CD14-positive monocyte (primary cell): ENCODE data around the gene MGAT4A. TPM values are rescaled to one million over a fixed set of nuclear protein-coding genes. Genes with fewer than 3 reads are reported as not detected.

Experiments used
- DNase-seq, 3 donors: peaks; one replicate each; pipeline ENCODE4 v3.0.0-alpha.2; 2011 to 2022
- H2AFZ ChIP-seq: 2 replicates; pipeline ENCODE4 v1.6.0; 2012; ENCODE audit warnings: mild to moderate bottlenecking, low read depth, low read length, inconsistent platforms; ENCODE audit not compliant: insufficient read depth, poor library complexity, severe bottlenecking
- H3K27ac ChIP-seq, 2 donors: 1 replicate in 1 of 2; 2 replicates in 1 of 2; pipeline ENCODE4 v1.5.1; 2012 to 2013; ENCODE audit warnings: low read length in 2 of 2, control low read depth in 1 of 2, inconsistent platforms in 1 of 2, low read depth in 1 of 2, mild to moderate bottlenecking in 1 of 2
- H3K27me3 ChIP-seq, 2 donors: one replicate each; pipeline versions ENCODE4 v1.6.0 to v1.6.1; 2011 to 2013; ENCODE audit warnings: low read length in 2 of 2; ENCODE audit not compliant: control insufficient read depth in 2 of 2, insufficient read depth in 2 of 2
- H3K36me3 ChIP-seq, 2 donors: replicated peaks in 1 of 2; 1 replicate in 1 of 2; 2 replicates in 1 of 2; pipeline versions ENCODE4 v1.5.1 to v1.6.1; 2012 to 2013; ENCODE audit warnings: low read length in 2 of 2, control low read depth in 1 of 2, inconsistent platforms in 1 of 2, mild to moderate bottlenecking in 1 of 2; ENCODE audit not compliant: insufficient read depth in 2 of 2, control insufficient read depth in 1 of 2
- H3K4me1 ChIP-seq, 2 donors: 1 replicate in 1 of 2; 2 replicates in 1 of 2; pipeline versions ENCODE4 v1.5.1 to v1.6.1; 2012 to 2013; ENCODE audit warnings: low read length in 2 of 2, control low read depth in 1 of 2, inconsistent platforms in 1 of 2, mild to moderate bottlenecking in 1 of 2, moderate library complexity in 1 of 2; ENCODE audit not compliant: insufficient read depth in 2 of 2, control insufficient read depth in 1 of 2
- H3K4me2 ChIP-seq: replicated peaks from 2 replicates; pipeline ENCODE3; 2012; ENCODE audit warnings: low read length, moderate library complexity, mild to moderate bottlenecking; ENCODE audit not compliant: poor library complexity, severe bottlenecking; ENCODE audit errors: extremely low read depth
- H3K4me3 ChIP-seq, 3 experiments: fragments of 200-600 bp in 1 of 3; sonication (generic) in 1 of 3; replicated peaks in 1 of 3; 1 replicate in 2 of 3; 2 replicates in 1 of 3; pipeline ENCODE4 v1.5.1; 2011 to 2013; ENCODE audit warnings: low read length in 3 of 3, mild to moderate bottlenecking in 3 of 3, control low read depth in 2 of 3, low read depth in 2 of 3, inconsistent platforms in 1 of 3, moderate library complexity in 1 of 3
- H3K79me2 ChIP-seq: 2 replicates; pipeline ENCODE4 v1.6.0; 2012; ENCODE audit warnings: mild to moderate bottlenecking, control low read depth, inconsistent platforms, low read length, moderate library complexity; ENCODE audit not compliant: insufficient read depth
- H3K9ac ChIP-seq: 2 replicates; pipeline ENCODE4 v1.6.0; 2017; ENCODE audit warnings: low read length, mild to moderate bottlenecking; ENCODE audit not compliant: insufficient read depth, poor library complexity, severe bottlenecking
- H3K9me3 ChIP-seq, 2 donors: replicated peaks in 1 of 2; 1 replicate in 1 of 2; 2 replicates in 1 of 2; pipeline versions ENCODE4 v1.5.1 to v1.6.1; 2012 to 2013; ENCODE audit warnings: low read length in 2 of 2, control low read depth in 1 of 2; ENCODE audit not compliant: control insufficient read depth in 1 of 2, insufficient read depth in 1 of 2
- H4K20me1 ChIP-seq: 2 replicates; pipeline ENCODE4 v1.6.0; 2012; ENCODE audit warnings: mild to moderate bottlenecking, low read length, control low read depth, moderate library complexity; ENCODE audit not compliant: insufficient read depth
- H3K27ac Mint-ChIP-seq, 7 donors: one replicate each; pipeline ENCODE4 v1.8.0; 2020; ENCODE audit warnings: mild to moderate bottlenecking in 7 of 7, mixed read lengths in 7 of 7, moderate library complexity in 6 of 7, inconsistent platforms in 2 of 7
- H3K27me3 Mint-ChIP-seq, 3 donors: one replicate each; pipeline ENCODE4 v1.8.0; 2021 to 2022; ENCODE audit warnings: low read depth in 3 of 3, mild to moderate bottlenecking in 3 of 3, mixed read lengths in 3 of 3, moderate library complexity in 3 of 3, inconsistent platforms in 1 of 3
- H3K36me3 Mint-ChIP-seq, 2 donors: one replicate each; pipeline ENCODE4 v1.8.0; 2020; ENCODE audit warnings: mixed read lengths in 2 of 2, inconsistent platforms in 1 of 2, mild to moderate bottlenecking in 1 of 2
- H3K4me1 Mint-ChIP-seq: one replicate; pipeline ENCODE4 v1.8.0; 2020; ENCODE audit warnings: mild to moderate bottlenecking, mixed read lengths
- H3K4me3 Mint-ChIP-seq, 2 donors: one replicate each; pipeline ENCODE4 v1.8.0; 2020; ENCODE audit warnings: mild to moderate bottlenecking in 2 of 2, mixed read lengths in 2 of 2, moderate library complexity in 1 of 2
- H3K9me3 Mint-ChIP-seq, 7 donors: one replicate each; pipeline ENCODE4 v1.8.0; 2020 to 2022; ENCODE audit warnings: mixed read lengths in 7 of 7, mild to moderate bottlenecking in 6 of 7, moderate library complexity in 6 of 7, inconsistent platforms in 2 of 7
- WGBS: methylation state at CpG from one replicate; pipeline ENCODE4 v1.1.5; 2013; ENCODE audit warnings: missing lambda C conversion rate; ENCODE audit not compliant: insufficient coverage; 5-methylcytosine and 5-hydroxymethylcytosine counted together
- intact Hi-C, 2 donors: fragments of 100-400 bp; cut with micrococcal nuclease; formaldehyde crosslinking; loops; one replicate each; pipeline versions ENCODE4 v1.15.0 to v1.15.1; 2023
- polyA plus RNA-seq, 3 donors: library from polyadenylated mRNA; depleted of rRNA in 1 of 3; unstranded in 2 of 3; stranded (reverse) in 1 of 3; fragments of 300-500 nt in 2 of 3; fragments of >200 nt in 1 of 3; fragmentation: Illumina TruSeq in 2 of 3; gene quantifications; 1 replicate in 2 of 3; 2 replicates in 1 of 3; pipeline ENCODE4 v1.2.3, GENCODE V29; 2012 to 2021
- TF ChIP-seq, protein P1 (sequence below): fragments of 200-600 bp; IDR thresholded peaks from one replicate; pipeline ENCODE4 v1.8.0; 2022; ENCODE audit warnings: antibody characterized with exemption, mild to moderate bottlenecking

MGAT4A gene
- polyA plus RNA-seq, 3 donors = 24.3 to 35.9 (median 35.1) TPM

DNA sequence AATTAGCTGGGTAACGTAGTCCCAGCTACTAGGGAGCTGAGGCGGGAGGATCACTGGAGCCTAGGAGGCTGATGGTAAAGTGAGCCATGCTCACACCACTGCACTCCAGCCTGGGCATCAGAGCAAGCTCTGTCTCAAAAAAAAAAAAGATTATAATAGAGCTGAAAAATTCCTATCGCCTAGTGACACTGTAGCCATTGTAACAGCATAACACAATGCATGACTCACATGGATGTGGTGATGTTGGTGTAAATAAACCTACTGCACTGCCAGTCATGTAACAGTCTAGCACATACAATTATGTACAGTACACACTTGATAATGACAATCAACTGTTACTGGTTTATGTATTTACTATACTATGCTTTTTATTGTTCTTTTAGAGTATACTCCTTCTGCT lies 39.6 kb downstream of the MGAT4A start:
- H3K9me3 ChIP-seq = no peaks in the 10 kb centered on the region
- no peak overlapping the region for H3K27ac ChIP-seq
- no peak overlapping the region for H3K4me2 ChIP-seq
- Mint-ChIP-seq H3K4me3 (no peak overlapping the region), H3K9me3 (no peaks in the 10 kb centered on the region), H3K27me3 (peaks cover 0 to 2% (median 0%) of the 10 kb centered on the region in 3 donors), H3K4me1 (peaks cover 24% of the 10 kb centered on the region), H3K27ac (no peak overlapping the region), H3K36me3 (peaks cover 10 to 25% of the 10 kb centered on the region in 2 donors)
- H4K20me1 ChIP-seq = peaks cover 70% of the 10 kb centered on the region
- WGBS = 100% methylated on average over 1 of the region's 3 CpGs
- H2AFZ ChIP-seq = no peak overlapping the region
- H3K27me3 ChIP-seq = no peaks in the 10 kb centered on the region
- no peak overlapping the region for H3K9ac ChIP-seq
- H3K36me3 ChIP-seq = peaks cover 4 to 7% of the 10 kb centered on the region in 2 donors
- H3K79me2 ChIP-seq = peaks cover 65% of the 10 kb centered on the region
- H3K4me1 ChIP-seq = peaks cover 2 to 5% of the 10 kb centered on the region in 2 donors
- H3K4me3 ChIP-seq = no peak overlapping the region
- intact Hi-C loops = no loop called here
- TF ChIP-seq, protein P1, sequence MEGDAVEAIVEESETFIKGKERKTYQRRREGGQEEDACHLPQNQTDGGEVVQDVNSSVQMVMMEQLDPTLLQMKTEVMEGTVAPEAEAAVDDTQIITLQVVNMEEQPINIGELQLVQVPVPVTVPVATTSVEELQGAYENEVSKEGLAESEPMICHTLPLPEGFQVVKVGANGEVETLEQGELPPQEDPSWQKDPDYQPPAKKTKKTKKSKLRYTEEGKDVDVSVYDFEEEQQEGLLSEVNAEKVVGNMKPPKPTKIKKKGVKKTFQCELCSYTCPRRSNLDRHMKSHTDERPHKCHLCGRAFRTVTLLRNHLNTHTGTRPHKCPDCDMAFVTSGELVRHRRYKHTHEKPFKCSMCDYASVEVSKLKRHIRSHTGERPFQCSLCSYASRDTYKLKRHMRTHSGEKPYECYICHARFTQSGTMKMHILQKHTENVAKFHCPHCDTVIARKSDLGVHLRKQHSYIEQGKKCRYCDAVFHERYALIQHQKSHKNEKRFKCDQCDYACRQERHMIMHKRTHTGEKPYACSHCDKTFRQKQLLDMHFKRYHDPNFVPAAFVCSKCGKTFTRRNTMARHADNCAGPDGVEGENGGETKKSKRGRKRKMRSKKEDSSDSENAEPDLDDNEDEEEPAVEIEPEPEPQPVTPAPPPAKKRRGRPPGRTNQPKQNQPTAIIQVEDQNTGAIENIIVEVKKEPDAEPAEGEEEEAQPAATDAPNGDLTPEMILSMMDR = no peak
- no peak for DNase-seq

DNA sequence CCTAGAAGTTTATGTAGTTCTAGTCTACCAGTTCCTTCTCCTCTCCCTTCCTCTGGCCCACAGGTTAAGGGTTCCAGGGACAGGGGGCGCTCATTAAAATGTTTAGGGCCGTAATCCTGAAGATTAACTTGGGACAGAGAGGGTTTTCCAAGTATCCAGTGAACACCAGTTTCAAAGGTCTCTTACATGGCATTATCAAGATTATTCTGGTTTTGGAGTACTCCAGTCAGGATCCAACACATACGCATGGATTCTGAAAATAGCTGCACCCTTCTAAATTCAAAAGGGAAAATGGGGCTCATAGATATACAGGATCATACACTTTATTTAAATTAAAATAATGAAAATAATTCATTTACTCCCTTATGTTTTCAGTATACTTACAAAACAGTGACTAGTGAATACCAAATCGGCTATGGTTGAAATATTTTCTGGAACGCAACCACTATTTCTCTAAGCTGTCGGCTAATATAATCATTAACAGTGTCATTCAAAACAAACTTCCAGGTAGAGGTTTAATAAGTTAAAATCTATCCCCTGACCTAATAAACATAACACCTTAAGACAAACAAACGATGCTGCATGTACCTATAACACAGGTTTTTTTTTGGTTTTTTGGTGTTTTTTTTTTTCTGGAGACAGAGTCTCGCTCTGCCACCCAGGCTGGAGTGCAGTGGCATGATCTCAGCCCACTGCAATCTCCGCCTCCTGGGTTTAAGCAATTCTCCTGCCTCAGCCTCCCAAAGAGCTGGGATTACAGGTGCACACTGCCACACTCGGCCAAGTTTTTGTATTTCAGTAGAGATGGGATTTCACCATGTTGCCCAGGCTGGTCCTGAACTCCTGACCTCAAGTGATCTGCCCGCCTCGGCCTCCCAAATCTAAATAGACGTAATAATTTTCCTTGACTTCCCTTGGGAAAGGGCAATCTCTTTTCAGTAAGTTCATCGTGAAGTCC lies 44.7 kb downstream of the MGAT4A start:
- DNase-seq = no peak
- Histone ChIP-seq H3K4me2 (no peak overlapping the region), H3K4me1 (no peaks in the 10 kb centered on the region), H3K36me3 (peaks cover 2 to 3% of the 10 kb centered on the region in 2 donors), H3K4me3 (no peak overlapping the region), H4K20me1 (peaks cover 54% of the 10 kb centered on the region), H3K9ac (no peak overlapping the region), H3K27ac (no peak overlapping the region), H3K27me3 (no peaks in the 10 kb centered on the region), H2AFZ (no peak overlapping the region), H3K79me2 (peaks cover 48% of the 10 kb centered on the region), H3K9me3 (no peaks in the 10 kb centered on the region)
- peaks cover 17 to 23% of the 10 kb centered on the region in 2 donors for H3K36me3 Mint-ChIP-seq
- peaks cover 0 to 6% (median 2%) of the 10 kb centered on the region in 7 donors for H3K9me3 Mint-ChIP-seq
- no peak overlapping the region for H3K4me3 Mint-ChIP-seq
- intact Hi-C loops = no loop called here
- WGBS = 94% methylated on average over 3 of the region's 14 CpGs
- TF ChIP-seq, protein P1 = no peak
- H3K27ac Mint-ChIP-seq = peak overlapping the region in 2 of 7 donors; percentile 9 to 63
- peaks cover 0 to 2% (median 2%) of the 10 kb centered on the region in 3 donors for H3K27me3 Mint-ChIP-seq
- H3K4me1 Mint-ChIP-seq = peaks cover 16% of the 10 kb centered on the region
